Endothelial cell of umbilical vein (primary cell): ENCODE results near the gene CD55. TPM values are rescaled to one million over a fixed set of nuclear protein-coding genes. Genes with fewer than 3 reads are reported as not detected.

Source experiments
- BruUV-seq: library from RNA; stranded (reverse); fragments of 400-500 nt; replicated peaks from 2 replicates; lab custom pipeline; 2021; lab: Mats Ljungman, UMichigan
- CTCF ChIA-PET: fragments of 300-600, 350-600 bp; sonication (Branson Sonifier 250); formaldehyde crosslinking; loops from one replicate; lab custom pipeline; 2021; ENCODE audit warnings: antibody characterized with exemption, inconsistent platforms; lab: Charles Lee
- POLR2A ChIA-PET: fragments of 300-600, 350-600 bp; sonication (Branson Sonifier 250); formaldehyde crosslinking; loops from one replicate; lab custom pipeline; 2021; ENCODE audit warnings: antibody characterized with exemption, inconsistent platforms; lab: Charles Lee
- DNase-seq: peaks from one replicate; pipeline ENCODE4 v3.0.0-alpha.2; 2011; ENCODE audit warnings: low read depth, low spot score
- FAIRE-seq: peaks from 2 replicates; lab custom pipeline; 2011; peaks lifted over from hg19 to GRCh38; lab: Jason Lieb, UNC
- H2AFZ ChIP-seq: 2 replicates; pipeline ENCODE4 v1.6.0; 2012; ENCODE audit warnings: low read depth, low read length, control low read depth, inconsistent platforms
- H3K27ac ChIP-seq: 2 replicates; pipeline ENCODE4 v1.5.1; 2011; ENCODE audit warnings: low read depth, mild to moderate bottlenecking, control low read depth, low read length, moderate library complexity; ENCODE audit not compliant: insufficient read depth
- H3K27me3 ChIP-seq, 2 experiments: 2 replicates each; pipeline versions ENCODE4 v1.6.0 to v1.6.1; 2011; ENCODE audit warnings: low read length in 2 of 2, mixed read lengths in 1 of 2; ENCODE audit not compliant: control insufficient read depth in 2 of 2, insufficient read depth in 2 of 2
- H3K36me3 ChIP-seq, 2 experiments: 2 replicates in 1 of 2; 3 replicates in 1 of 2; pipeline ENCODE4 v1.5.1; 2011; ENCODE audit warnings: low read length in 2 of 2, mild to moderate bottlenecking in 1 of 2, moderate library complexity in 1 of 2; ENCODE audit not compliant: control insufficient read depth in 2 of 2, insufficient read depth in 2 of 2; ENCODE audit errors: extremely low read depth in 1 of 2
- H3K4me1 ChIP-seq: 3 replicates; pipeline ENCODE4 v1.5.1; 2011; ENCODE audit warnings: mild to moderate bottlenecking, low read length; ENCODE audit not compliant: control insufficient read depth, insufficient read depth; ENCODE audit errors: extremely low read depth
- H3K4me2 ChIP-seq: 2 replicates; pipeline ENCODE4 v1.6.1; 2011; ENCODE audit warnings: low read length, control low read depth, mixed read lengths; ENCODE audit not compliant: insufficient read depth
- H3K4me3 ChIP-seq, 3 experiments: fragments of 200-600 bp in 1 of 3; sonication (generic), shearing (Covaris generic) in 1 of 3; replicated peaks in 1 of 3; 2 replicates each; pipeline ENCODE4 v1.5.1; 2011 to 2016; ENCODE audit warnings: control low read depth in 3 of 3, low read length in 3 of 3, mild to moderate bottlenecking in 2 of 3, inconsistent platforms in 1 of 3, low read depth in 1 of 3, moderate library complexity in 1 of 3; ENCODE audit not compliant: insufficient read depth in 1 of 3
- H3K79me2 ChIP-seq: 2 replicates; pipeline ENCODE4 v1.6.0; 2012; ENCODE audit warnings: low read length, inconsistent platforms; ENCODE audit not compliant: control insufficient read depth, insufficient read depth
- H3K9ac ChIP-seq: replicated peaks from 2 replicates; pipeline ENCODE3; 2011; ENCODE audit warnings: low read length, control low read depth; ENCODE audit not compliant: insufficient read depth; ENCODE audit errors: extremely low read depth
- H3K9me1 ChIP-seq: replicated peaks from 3 replicates; pipeline ENCODE4 v1.6.0; 2011; ENCODE audit warnings: mild to moderate bottlenecking, low read length; ENCODE audit not compliant: control insufficient read depth, insufficient read depth; ENCODE audit errors: extremely low read depth
- H3K9me3 ChIP-seq: replicated peaks from 2 replicates; pipeline ENCODE4 v1.5.1; 2012; ENCODE audit warnings: low read length, inconsistent platforms; ENCODE audit not compliant: control insufficient read depth, insufficient read depth
- H4K20me1 ChIP-seq: replicated peaks from 2 replicates; pipeline ENCODE3; 2011; ENCODE audit warnings: mild to moderate bottlenecking, low read length; ENCODE audit not compliant: control insufficient read depth, insufficient read depth; ENCODE audit errors: extremely low read depth
- EZH2 ChIP-seq: IDR thresholded peaks from 2 replicates; pipeline ENCODE4 v1.6.1; 2012; ENCODE audit warnings: borderline replicate concordance, low read depth, mild to moderate bottlenecking, moderate library complexity, low read length, inconsistent platforms; ENCODE audit not compliant: severe bottlenecking
- FOS ChIP-seq: IDR thresholded peaks from 2 replicates; pipeline ENCODE4 v1.6.1; 2011; ENCODE audit warnings: mild to moderate bottlenecking, low read length, moderate library complexity, borderline replicate concordance; ENCODE audit not compliant: insufficient read depth
- GATA2 ChIP-seq: IDR thresholded peaks from 2 replicates; pipeline ENCODE4 v1.7.0; 2011; ENCODE audit warnings: low read depth, mild to moderate bottlenecking, moderate library complexity, mixed read lengths, low read length; ENCODE audit not compliant: insufficient read length, insufficient read depth
- JUN ChIP-seq: IDR thresholded peaks from 2 replicates; pipeline ENCODE4 v1.6.1; 2011; ENCODE audit warnings: borderline replicate concordance, low read depth; ENCODE audit not compliant: insufficient read length, insufficient read depth
- MAX ChIP-seq: IDR thresholded peaks from 2 replicates; pipeline ENCODE4 v1.6.1; 2011; ENCODE audit not compliant: insufficient read depth, insufficient read length
- MYC ChIP-seq: IDR thresholded peaks from one replicate; pipeline ENCODE4 v1.6.1; 2011; ENCODE audit warnings: mild to moderate bottlenecking, low read depth, low read length
- POLR2A ChIP-seq: IDR thresholded peaks from 2 replicates; pipeline ENCODE4 v1.6.1; 2012; ENCODE audit warnings: low read depth, mild to moderate bottlenecking, control low read depth, low read length
- POLR2AphosphoS5 ChIP-seq: IDR thresholded peaks from 2 replicates; pipeline ENCODE4 v1.6.1; 2012; ENCODE audit warnings: low read depth, mild to moderate bottlenecking, control low read depth, low read length, moderate library complexity; ENCODE audit not compliant: insufficient read depth
- dilution Hi-C: fragments of 300-500 bp; cut with MboI; formaldehyde crosslinking; loops from one replicate; pipeline ENCODE4 v1.15.0; 2019; ENCODE audit warnings: low sequenced_read_pairs; ENCODE audit not compliant: extremely low pct_ligation_motif_present
- intact Hi-C: fragments of 100-400 bp; cut with micrococcal nuclease; formaldehyde crosslinking; loops from one replicate; pipeline ENCODE4 v1.10.0; 2022
- polyA plus RNA-seq, 4 experiments: library from polyadenylated mRNA; depleted of rRNA in 3 of 4; stranded (reverse) in 3 of 4; unstranded in 1 of 4; fragments of >200 nt; gene quantifications; 2 replicates each; pipeline versions ENCODE4 v1.2.1 to v1.2.3, GENCODE V29; 2011 to 2012; ENCODE audit warnings: missing spikeins in 1 of 4
- total RNA-seq: library from RNA; stranded (reverse); gene quantifications from 2 replicates; pipeline ENCODE4 v1.2.3, GENCODE V29; 2021
- TF ChIP-seq, protein P1 (sequence below), 2 donors: IDR thresholded peaks; 1 replicate in 1 of 2; 2 replicates in 1 of 2; pipeline ENCODE4 v1.5.1; 2011; ENCODE audit warnings: low read length in 2 of 2, mild to moderate bottlenecking in 2 of 2, moderate library complexity in 2 of 2, control low read depth in 1 of 2, inconsistent platforms in 1 of 2, low read depth in 1 of 2; ENCODE audit not compliant: insufficient read depth in 1 of 2; ENCODE audit errors: extremely low read depth in 1 of 2

Gene CD55
- total and polyA plus RNA-seq, 2 donors (not counting 3 experiments of a cell fraction or from before 2014, with no cell fraction given) = 111 to 179 TPM

GRCh38 chr1:207344221-207344620, 22.7 kb downstream of the CD55 start:
- dilution Hi-C loops (no loop called here), intact Hi-C loops (no loop called here)
- TF ChIP-seq POLR2AphosphoS5 (no peak), GATA2 (no peak), FOS (no peak), MYC (no peak), MAX (no peak), POLR2A (no peak), JUN (no peak), EZH2 (no peak)
- TF ChIP-seq, protein P1, sequence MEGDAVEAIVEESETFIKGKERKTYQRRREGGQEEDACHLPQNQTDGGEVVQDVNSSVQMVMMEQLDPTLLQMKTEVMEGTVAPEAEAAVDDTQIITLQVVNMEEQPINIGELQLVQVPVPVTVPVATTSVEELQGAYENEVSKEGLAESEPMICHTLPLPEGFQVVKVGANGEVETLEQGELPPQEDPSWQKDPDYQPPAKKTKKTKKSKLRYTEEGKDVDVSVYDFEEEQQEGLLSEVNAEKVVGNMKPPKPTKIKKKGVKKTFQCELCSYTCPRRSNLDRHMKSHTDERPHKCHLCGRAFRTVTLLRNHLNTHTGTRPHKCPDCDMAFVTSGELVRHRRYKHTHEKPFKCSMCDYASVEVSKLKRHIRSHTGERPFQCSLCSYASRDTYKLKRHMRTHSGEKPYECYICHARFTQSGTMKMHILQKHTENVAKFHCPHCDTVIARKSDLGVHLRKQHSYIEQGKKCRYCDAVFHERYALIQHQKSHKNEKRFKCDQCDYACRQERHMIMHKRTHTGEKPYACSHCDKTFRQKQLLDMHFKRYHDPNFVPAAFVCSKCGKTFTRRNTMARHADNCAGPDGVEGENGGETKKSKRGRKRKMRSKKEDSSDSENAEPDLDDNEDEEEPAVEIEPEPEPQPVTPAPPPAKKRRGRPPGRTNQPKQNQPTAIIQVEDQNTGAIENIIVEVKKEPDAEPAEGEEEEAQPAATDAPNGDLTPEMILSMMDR (IDR thresholded peaks at IDR 0.05; ENCODE audit: extremely low read depth in 1 of 2, insufficient read depth in 1 of 2, low read depth in 1 of 2, low read length in 2 of 2) = no peak

More at GRCh38 chr1:207344221-207344620, 22.7 kb downstream of the CD55 start:
- BruUV-seq = no TSS peak
- H3K9ac ChIP-seq = no peak overlapping the region
- DNase-seq = no peak
- no peak overlapping the region for H3K27ac ChIP-seq
- FAIRE-seq = no peak
- H3K4me3 ChIP-seq = no peak overlapping the region
- H3K9me3 ChIP-seq = no peaks in the 10 kb centered on the region
- no peaks in the 10 kb centered on the region for H3K27me3 ChIP-seq
- ChIA-PET POLR2A (no interaction called here), CTCF (interaction anchor here (0.7 to 1.4 kb wide), 2 partner anchors 9 to 61 kb away, joined by 3 read pairs; no protein-coding TSS in a partner anchor)
- no peaks in the 10 kb centered on the region for H4K20me1 ChIP-seq
- no peaks in the 10 kb centered on the region for H3K9me1 ChIP-seq
- no peak overlapping the region for H2AFZ ChIP-seq
- H3K4me1 ChIP-seq = no peaks in the 10 kb centered on the region
- H3K79me2 ChIP-seq = peaks cover 18% of the 10 kb centered on the region
- peaks cover 12 to 19% of the 10 kb centered on the region in 2 experiments for H3K36me3 ChIP-seq
- H3K4me2 ChIP-seq = no peak overlapping the region
